ENCODE results near the gene GEMIN2. TPM values are rescaled to one million over a fixed set of nuclear protein-coding genes. Genes with fewer than 3 reads are reported as not detected.

The GEMIN2 gene
- total RNA-seq, 1 experiment from 2014 or later: 15.1 TPM

DNA sequence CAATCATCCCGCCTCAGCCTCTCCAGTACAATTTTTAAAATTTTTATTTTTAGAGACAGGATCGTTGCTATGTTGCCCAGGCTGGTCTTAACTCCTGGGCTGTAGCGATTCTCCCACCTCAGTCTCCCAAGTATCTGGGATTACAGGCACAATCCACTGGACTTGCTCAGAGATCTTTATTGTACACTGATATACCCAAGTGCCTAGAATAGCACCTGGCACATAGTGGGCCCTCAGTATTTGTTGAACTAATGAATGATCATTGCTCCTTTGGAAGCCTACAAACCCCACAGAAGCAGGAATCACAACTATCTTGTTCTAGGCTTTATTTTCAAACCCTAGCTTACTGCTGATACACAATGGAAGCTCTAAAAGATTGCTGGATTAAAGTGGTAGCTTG lies 59.1 kb downstream of the GEMIN2 start:
- ChIA-PET CTCF (no interaction called here), POLR2A (no interaction called here)
- H3K27ac ChIP-seq (ENCODE audit: low read length): no peak overlapping the region
- BruUV-seq (replicated peaks): no TSS peak
- no peak overlapping the region for H3K4me3 ChIP-seq (ENCODE audit: low read depth in 2 of 2, low read length in 2 of 2)
- H3K27me3 ChIP-seq (ENCODE audit: control insufficient read depth, insufficient read depth, low read length): no peaks in the 10 kb centered on the region
- ATAC-seq (no peak), DNase-seq (ENCODE audit: low read depth, low spot score) (no peak)
- peaks cover 30% of the 10 kb centered on the region for H3K36me3 ChIP-seq (ENCODE audit: control insufficient read depth, insufficient read depth, low read length)
- TF ChIP-seq TCF7L2 (IDR thresholded peaks at IDR 0.05; ENCODE audit: low read depth, low read length): no peak
- TF ChIP-seq POLR2AphosphoS5 (IDR thresholded peaks at IDR 0.05; ENCODE audit: low read depth, low read length): no peak
- TF ChIP-seq, protein P1, sequence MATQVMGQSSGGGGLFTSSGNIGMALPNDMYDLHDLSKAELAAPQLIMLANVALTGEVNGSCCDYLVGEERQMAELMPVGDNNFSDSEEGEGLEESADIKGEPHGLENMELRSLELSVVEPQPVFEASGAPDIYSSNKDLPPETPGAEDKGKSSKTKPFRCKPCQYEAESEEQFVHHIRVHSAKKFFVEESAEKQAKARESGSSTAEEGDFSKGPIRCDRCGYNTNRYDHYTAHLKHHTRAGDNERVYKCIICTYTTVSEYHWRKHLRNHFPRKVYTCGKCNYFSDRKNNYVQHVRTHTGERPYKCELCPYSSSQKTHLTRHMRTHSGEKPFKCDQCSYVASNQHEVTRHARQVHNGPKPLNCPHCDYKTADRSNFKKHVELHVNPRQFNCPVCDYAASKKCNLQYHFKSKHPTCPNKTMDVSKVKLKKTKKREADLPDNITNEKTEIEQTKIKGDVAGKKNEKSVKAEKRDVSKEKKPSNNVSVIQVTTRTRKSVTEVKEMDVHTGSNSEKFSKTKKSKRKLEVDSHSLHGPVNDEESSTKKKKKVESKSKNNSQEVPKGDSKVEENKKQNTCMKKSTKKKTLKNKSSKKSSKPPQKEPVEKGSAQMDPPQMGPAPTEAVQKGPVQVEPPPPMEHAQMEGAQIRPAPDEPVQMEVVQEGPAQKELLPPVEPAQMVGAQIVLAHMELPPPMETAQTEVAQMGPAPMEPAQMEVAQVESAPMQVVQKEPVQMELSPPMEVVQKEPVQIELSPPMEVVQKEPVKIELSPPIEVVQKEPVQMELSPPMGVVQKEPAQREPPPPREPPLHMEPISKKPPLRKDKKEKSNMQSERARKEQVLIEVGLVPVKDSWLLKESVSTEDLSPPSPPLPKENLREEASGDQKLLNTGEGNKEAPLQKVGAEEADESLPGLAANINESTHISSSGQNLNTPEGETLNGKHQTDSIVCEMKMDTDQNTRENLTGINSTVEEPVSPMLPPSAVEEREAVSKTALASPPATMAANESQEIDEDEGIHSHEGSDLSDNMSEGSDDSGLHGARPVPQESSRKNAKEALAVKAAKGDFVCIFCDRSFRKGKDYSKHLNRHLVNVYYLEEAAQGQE (IDR thresholded peaks at IDR 0.05; ENCODE audit: insufficient read depth in 1 of 2, low read depth in 2 of 2, low read length in 1 of 2): no peak
- TF ChIP-seq, protein P2, sequence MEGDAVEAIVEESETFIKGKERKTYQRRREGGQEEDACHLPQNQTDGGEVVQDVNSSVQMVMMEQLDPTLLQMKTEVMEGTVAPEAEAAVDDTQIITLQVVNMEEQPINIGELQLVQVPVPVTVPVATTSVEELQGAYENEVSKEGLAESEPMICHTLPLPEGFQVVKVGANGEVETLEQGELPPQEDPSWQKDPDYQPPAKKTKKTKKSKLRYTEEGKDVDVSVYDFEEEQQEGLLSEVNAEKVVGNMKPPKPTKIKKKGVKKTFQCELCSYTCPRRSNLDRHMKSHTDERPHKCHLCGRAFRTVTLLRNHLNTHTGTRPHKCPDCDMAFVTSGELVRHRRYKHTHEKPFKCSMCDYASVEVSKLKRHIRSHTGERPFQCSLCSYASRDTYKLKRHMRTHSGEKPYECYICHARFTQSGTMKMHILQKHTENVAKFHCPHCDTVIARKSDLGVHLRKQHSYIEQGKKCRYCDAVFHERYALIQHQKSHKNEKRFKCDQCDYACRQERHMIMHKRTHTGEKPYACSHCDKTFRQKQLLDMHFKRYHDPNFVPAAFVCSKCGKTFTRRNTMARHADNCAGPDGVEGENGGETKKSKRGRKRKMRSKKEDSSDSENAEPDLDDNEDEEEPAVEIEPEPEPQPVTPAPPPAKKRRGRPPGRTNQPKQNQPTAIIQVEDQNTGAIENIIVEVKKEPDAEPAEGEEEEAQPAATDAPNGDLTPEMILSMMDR (IDR thresholded peaks at IDR 0.05): no peak
- no peak for TF ChIP-seq SIN3A (IDR thresholded peaks at IDR 0.05; ENCODE audit: borderline replicate concordance, insufficient read depth, low read depth, low read length)
- peaks cover 28% of the 10 kb centered on the region for H3K4me1 ChIP-seq (ENCODE audit: control insufficient read depth, insufficient read depth, low read length)
- in situ Hi-C loops (cut with HindIII; ENCODE audit: low pct_unique_long_range_greater_than_20kb, low sequenced_read_pairs) (no loop called here), intact Hi-C loops (cut with micrococcal nuclease; ENCODE audit: unreplicated experiment) (no loop called here)
- H3K9me3 ChIP-seq (ENCODE audit: control insufficient read depth, insufficient read depth, low read depth, low read length): no peaks in the 10 kb centered on the region

DNA sequence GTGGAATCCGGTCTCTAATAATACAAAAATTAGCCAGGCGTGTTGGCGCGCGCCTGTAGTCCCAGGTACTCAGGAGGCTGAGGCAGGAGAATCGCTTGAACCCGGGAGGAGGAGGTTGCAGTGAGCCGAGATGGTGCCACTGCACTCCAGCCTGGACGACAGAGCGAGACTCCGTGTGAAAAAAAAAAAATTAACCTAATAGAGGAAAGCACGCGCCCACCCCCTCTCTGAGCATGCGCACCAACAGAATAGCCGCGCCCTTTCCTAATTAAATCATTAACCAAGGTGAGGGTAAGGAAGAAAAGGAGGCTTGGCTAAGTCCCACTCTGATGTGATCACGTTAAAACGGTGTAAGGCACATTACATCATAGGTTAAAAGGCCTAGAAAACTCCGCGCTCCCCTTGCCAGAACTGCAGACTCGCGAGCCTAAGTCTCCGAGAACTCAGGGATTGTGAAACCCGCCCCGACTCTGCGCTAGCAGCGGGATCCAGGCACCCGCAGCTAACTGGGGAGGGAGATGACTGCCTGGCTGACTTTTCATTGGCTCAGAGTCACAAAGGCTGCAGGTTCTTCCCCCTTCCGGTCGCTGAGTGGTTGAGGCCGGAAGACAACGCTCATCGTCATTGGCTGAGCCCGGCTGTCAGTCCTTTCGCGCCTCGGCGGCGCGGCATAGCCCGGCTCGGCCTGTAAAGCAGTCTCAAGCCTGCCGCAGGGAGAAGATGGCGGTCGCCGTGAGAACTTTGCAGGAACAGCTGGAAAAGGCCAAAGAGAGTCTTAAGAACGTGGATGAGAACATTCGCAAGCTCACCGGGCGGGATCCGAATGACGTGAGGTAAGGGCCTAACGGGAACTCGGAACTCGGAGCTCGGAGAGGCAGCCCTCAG lies 60.7 kb downstream of the GEMIN2 start, which contains the start of gene PNN:
TSS of gene PNN (plus strand) at position 695 of the 885 bp plus-strand sequence. CDS start at position 721, 26 bp downstream.
- Histone ChIP-seq H3K36me3 (ENCODE audit: control insufficient read depth, insufficient read depth, low read length) (peaks cover 39% of the 10 kb centered on the region), H3K4me3 (ENCODE audit: low read depth in 2 of 2, low read length in 2 of 2) (peak within 1 kb of the TSS; percentile 92 to 95), H3K27ac (ENCODE audit: low read length) (peak within 1 kb of the TSS; percentile 97), H3K9me3 (ENCODE audit: control insufficient read depth, insufficient read depth, low read depth, low read length) (no peaks in the 10 kb centered on the region), H3K4me1 (ENCODE audit: control insufficient read depth, insufficient read depth, low read length) (peaks cover 22% of the 10 kb centered on the region), H3K27me3 (ENCODE audit: control insufficient read depth, insufficient read depth, low read length) (no peaks in the 10 kb centered on the region)
- in situ Hi-C loops (cut with HindIII; ENCODE audit: low pct_unique_long_range_greater_than_20kb, low sequenced_read_pairs) (no loop called here), intact Hi-C loops (cut with micrococcal nuclease; ENCODE audit: unreplicated experiment) (no loop called here)
- DNase-seq (ENCODE audit: low read depth, low spot score) (peak; percentile 97), ATAC-seq (peak; percentile 95)
- TF ChIP-seq, protein P2 (IDR thresholded peaks at IDR 0.05): no peak
- TF ChIP-seq TCF7L2 (IDR thresholded peaks at IDR 0.05; ENCODE audit: low read depth, low read length): 0 out of 2 replicates have a peak, but pooled peaks have one; percentile 60
- TF ChIP-seq POLR2AphosphoS5 (IDR thresholded peaks at IDR 0.05; ENCODE audit: low read depth, low read length): peak; percentile 73
- no peak for TF ChIP-seq SIN3A (IDR thresholded peaks at IDR 0.05; ENCODE audit: borderline replicate concordance, insufficient read depth, low read depth, low read length)
- no TSS peak for BruUV-seq (replicated peaks)
- POLR2A ChIA-PET: interaction anchor here (1.2 kb wide), 1 partner anchor 16 kb away, joined by 10 read pairs; no protein-coding TSS in a partner anchor
- CTCF ChIA-PET: no interaction called here
